Adrenal gland (tissue), 5 donors: ENCODE results near the gene RASSF7.

Source experiments
- POLR2A ChIP-seq, 2 donors: fragments of 450-650 bp; IDR thresholded peaks; one replicate each; pipeline ENCODE4 v1.6.1; 2017; ENCODE audit warnings: antibody characterized with exemption in 2 of 2, mild to moderate bottlenecking in 2 of 2, moderate library complexity in 1 of 2
- TF ChIP-seq, protein P1 (sequence below), 6 experiments: fragments of 450-650 bp in 4 of 6; fragments of 200-600 bp in 2 of 6; sonication (generic) in 1 of 6; IDR thresholded peaks; 1 replicate in 5 of 6; 2 replicates in 1 of 6; pipeline versions ENCODE4 v1.5.1 to v1.8.0; 2016 to 2021; ENCODE audit warnings: antibody characterized with exemption in 6 of 6, mild to moderate bottlenecking in 2 of 6, moderate library complexity in 1 of 6
- donor health status: DM: no; HTN: no; CAD: no.

DNA sequence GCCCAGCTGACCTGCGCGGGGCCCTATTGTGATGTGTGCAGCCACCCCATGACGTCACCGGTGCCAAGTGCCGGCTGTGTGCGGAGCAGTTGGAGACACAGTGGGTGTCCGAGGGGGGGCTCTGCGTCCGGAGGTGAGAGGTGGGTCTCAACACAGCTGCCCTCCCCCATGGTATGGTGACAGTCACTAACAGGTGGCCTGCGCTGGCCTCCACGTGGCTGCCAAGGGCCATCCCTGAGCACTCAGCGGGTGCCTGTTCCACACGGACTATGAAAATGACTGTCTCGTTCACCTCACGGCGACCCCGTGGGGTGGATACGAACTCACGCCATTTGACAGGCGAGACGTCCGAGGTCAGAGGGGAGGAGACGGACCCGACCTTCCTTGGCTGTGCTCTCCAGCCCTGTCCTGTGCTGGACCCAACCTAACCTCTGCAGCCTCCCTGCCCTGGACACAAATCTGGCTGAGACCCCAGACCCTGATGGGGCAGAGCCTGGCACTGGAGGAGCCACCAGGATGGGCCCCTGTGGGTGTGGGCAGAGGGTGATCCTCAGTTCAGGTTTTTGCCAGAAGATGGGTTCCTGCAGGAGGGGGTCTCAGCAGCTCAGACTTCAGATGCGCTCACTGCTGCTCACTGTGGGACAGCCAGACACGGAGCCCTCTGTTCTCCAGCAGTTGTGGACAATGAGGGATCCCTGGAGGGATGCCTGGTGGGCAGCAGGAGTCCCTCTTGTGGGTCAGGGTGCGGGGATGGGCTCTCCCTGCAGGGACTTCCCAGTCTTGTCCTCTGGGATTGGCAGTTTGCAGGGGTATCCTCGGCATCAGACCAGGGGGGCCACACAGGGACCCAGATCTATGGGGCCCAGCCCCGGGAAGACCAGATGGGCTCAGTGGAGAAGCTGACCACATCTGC is 31.7 kb upstream of the RASSF7 start:
- TF ChIP-seq, protein P1, sequence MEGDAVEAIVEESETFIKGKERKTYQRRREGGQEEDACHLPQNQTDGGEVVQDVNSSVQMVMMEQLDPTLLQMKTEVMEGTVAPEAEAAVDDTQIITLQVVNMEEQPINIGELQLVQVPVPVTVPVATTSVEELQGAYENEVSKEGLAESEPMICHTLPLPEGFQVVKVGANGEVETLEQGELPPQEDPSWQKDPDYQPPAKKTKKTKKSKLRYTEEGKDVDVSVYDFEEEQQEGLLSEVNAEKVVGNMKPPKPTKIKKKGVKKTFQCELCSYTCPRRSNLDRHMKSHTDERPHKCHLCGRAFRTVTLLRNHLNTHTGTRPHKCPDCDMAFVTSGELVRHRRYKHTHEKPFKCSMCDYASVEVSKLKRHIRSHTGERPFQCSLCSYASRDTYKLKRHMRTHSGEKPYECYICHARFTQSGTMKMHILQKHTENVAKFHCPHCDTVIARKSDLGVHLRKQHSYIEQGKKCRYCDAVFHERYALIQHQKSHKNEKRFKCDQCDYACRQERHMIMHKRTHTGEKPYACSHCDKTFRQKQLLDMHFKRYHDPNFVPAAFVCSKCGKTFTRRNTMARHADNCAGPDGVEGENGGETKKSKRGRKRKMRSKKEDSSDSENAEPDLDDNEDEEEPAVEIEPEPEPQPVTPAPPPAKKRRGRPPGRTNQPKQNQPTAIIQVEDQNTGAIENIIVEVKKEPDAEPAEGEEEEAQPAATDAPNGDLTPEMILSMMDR (IDR thresholded peaks at IDR 0.05): no peak
- TF ChIP-seq POLR2A (IDR thresholded peaks at IDR 0.05): no peak
